Osteoblast (primary cell): ENCODE measurements around the gene USP32. TPM values are rescaled to one million over a fixed set of nuclear protein-coding genes. Genes with fewer than 3 reads are reported as not detected.
A peak's percentile ranks its signal among the peaks of the same experiment; 100 is the strongest.
"Not testable (repeated sequence)": the region's sequence is repeated elsewhere in the genome, so short reads cannot be mapped to it uniquely, and the experiment has no call there.

ENCODE experiments used
- DNase-seq: peaks from one replicate; pipeline ENCODE4 v3.0.0; 2011; ENCODE audit warnings: low spot score, mixed read lengths; ENCODE audit not compliant: insufficient read length; ENCODE audit errors: missing footprints
- H2AFZ ChIP-seq: 2 replicates; pipeline ENCODE4 v1.6.0; 2011; ENCODE audit warnings: mild to moderate bottlenecking, low read length
- H3K27ac ChIP-seq: 2 replicates; pipeline ENCODE4 v1.5.1; 2011; ENCODE audit warnings: mild to moderate bottlenecking, low read depth, low read length, moderate library complexity
- H3K27me3 ChIP-seq: 2 replicates; pipeline ENCODE4 v1.6.0; 2012; ENCODE audit warnings: mild to moderate bottlenecking, control low read depth, inconsistent platforms, low read length, moderate library complexity; ENCODE audit not compliant: insufficient read depth
- H3K36me3 ChIP-seq: 2 replicates; pipeline ENCODE4 v1.5.1; 2011; ENCODE audit warnings: mild to moderate bottlenecking, low read length, control low read depth, moderate library complexity; ENCODE audit not compliant: insufficient read depth
- H3K4me1 ChIP-seq: 2 replicates; pipeline ENCODE4 v1.5.1; 2011; ENCODE audit warnings: mild to moderate bottlenecking, low read length, control low read depth, moderate library complexity; ENCODE audit not compliant: insufficient read depth
- H3K4me2 ChIP-seq: 2 replicates; pipeline ENCODE4 v1.6.0; 2011; ENCODE audit warnings: mild to moderate bottlenecking, low read length; ENCODE audit not compliant: insufficient read depth
- H3K4me3 ChIP-seq: fragments of 200-600 bp; sonication (generic); 3 replicates; pipeline ENCODE4 v1.5.1; 2012; ENCODE audit warnings: mild to moderate bottlenecking, low read length, inconsistent platforms; ENCODE audit not compliant: insufficient read depth
- H3K79me2 ChIP-seq: 2 replicates; pipeline ENCODE4 v1.6.0; 2012; ENCODE audit warnings: mild to moderate bottlenecking, low read length, control low read depth, inconsistent platforms; ENCODE audit not compliant: insufficient read depth
- H3K9me3 ChIP-seq: 2 replicates; pipeline ENCODE4 v1.5.1; 2011; ENCODE audit warnings: low read depth, low read length, control low read depth
- H4K20me1 ChIP-seq: 2 replicates; pipeline ENCODE4 v1.6.0; 2012; ENCODE audit warnings: mild to moderate bottlenecking, low read length, control low read depth; ENCODE audit not compliant: insufficient read depth
- CTCF ChIP-seq: IDR thresholded peaks from 2 replicates; pipeline ENCODE4 v1.5.1; 2011; ENCODE audit warnings: mild to moderate bottlenecking, low read depth, low read length, moderate library complexity; ENCODE audit errors: extremely low read depth
- total RNA-seq: library from RNA; depleted of rRNA; stranded (reverse); fragments of >200 nt; gene quantifications from 2 replicates; pipeline ENCODE4 v1.2.3, GENCODE V29; 2012

The USP32 gene
- total RNA-seq, 1 donor = 99.5 TPM

GRCh38 chr17:60315650-60316049 lies 76.3 kb downstream of the USP32 start:
- Histone ChIP-seq H3K4me3 (no peak overlapping the region), H3K9me3 (no peaks in the 10 kb centered on the region), H3K27me3 (no peaks in the 10 kb centered on the region), H2AFZ (no peak overlapping the region), H3K36me3 (no peaks in the 10 kb centered on the region), H3K4me2 (no peak overlapping the region), H4K20me1 (peaks cover 41% of the 10 kb centered on the region), H3K79me2 (peaks cover 90% of the 10 kb centered on the region), H3K27ac (no peak overlapping the region), H3K4me1 (peaks cover 8% of the 10 kb centered on the region)
- TF ChIP-seq CTCF = peak; percentile 7
- no peak for DNase-seq

DNA sequence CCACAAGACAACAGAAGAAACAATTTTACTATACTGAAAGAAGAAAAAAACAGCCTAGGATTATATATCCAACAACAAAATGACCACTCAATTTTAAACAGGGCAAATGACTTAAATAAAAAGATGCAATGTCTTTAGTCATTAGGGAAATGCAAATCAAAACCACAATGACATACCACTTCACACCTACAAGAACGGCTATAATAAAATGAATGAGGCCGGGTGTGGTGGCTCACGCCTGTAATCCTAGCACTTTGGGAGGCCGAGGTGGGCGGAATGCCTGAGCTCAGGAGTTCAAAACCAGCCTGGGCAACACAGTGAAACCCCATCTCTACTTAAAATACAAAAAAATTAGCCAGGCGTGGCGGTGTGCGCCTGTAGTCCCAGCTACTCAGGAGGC lies 77.0 kb downstream of the USP32 start:
- not testable (repeated sequence) for H3K4me2 ChIP-seq, H3K36me3 ChIP-seq, H2AFZ ChIP-seq, H3K27ac ChIP-seq, H3K4me3 ChIP-seq, H3K4me1 ChIP-seq, H3K9me3 ChIP-seq, DNase-seq, H3K27me3 ChIP-seq
- H3K79me2 ChIP-seq = peaks cover 90% of the 10 kb centered on the region
- peaks cover 42% of the 10 kb centered on the region for H4K20me1 ChIP-seq

- Histone ChIP-seq H3K79me2 (peaks cover 92% of the 10 kb centered on the region), H3K4me1 (peaks cover 8% of the 10 kb centered on the region), H3K4me3 (no peak overlapping the region), H3K9me3 (no peaks in the 10 kb centered on the region), H2AFZ (no peak overlapping the region), H3K27ac (no peak overlapping the region), H3K27me3 (no peaks in the 10 kb centered on the region), H3K36me3 (no peaks in the 10 kb centered on the region), H4K20me1 (peaks cover 43% of the 10 kb centered on the region), H3K4me2 (no peak overlapping the region)
- TF ChIP-seq CTCF = no peak
- DNase-seq = no peak
These were observed 77.5 kb downstream of the USP32 start for GRCh38 chr17:60314423-60314822.

DNA sequence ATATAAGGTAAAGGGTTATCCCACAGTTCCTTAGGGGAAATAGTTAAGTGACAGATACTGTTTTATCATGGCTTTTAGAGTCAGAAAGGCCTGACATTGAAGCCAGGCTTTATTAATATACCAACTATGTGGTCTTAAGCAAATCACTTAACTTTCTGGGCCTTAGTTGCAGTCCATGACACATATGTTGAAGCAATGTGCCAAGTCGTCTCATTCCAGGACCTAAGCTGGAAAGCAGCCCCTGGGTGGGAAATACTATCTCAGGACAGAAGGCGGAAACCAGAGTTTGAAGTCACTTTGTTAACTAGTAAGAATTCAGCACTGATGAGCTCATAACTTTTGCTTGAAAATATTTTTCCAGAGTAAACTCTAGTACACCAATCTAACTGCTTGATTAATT lies 80.0 kb downstream of the USP32 start:
- Histone ChIP-seq H3K36me3 (no peaks in the 10 kb centered on the region), H3K27me3 (no peaks in the 10 kb centered on the region), H3K4me1 (peaks cover 8% of the 10 kb centered on the region), H3K27ac (peak overlapping the region; percentile 57), H3K4me3 (no peak overlapping the region), H3K79me2 (peaks cover 96% of the 10 kb centered on the region), H4K20me1 (peaks cover 32% of the 10 kb centered on the region), H3K4me2 (no peak overlapping the region), H2AFZ (no peak overlapping the region), H3K9me3 (no peaks in the 10 kb centered on the region)
- no peak for TF ChIP-seq CTCF
- DNase-seq = no peak
